GM12891 (cell line): Measurements from ENCODE around the gene COPG1.
A peak's percentile ranks its signal among the peaks of the same experiment; 100 is the strongest.

Experiments used
- POLR2A ChIP-seq: IDR thresholded peaks from 2 replicates; pipeline ENCODE4 v1.6.1; 2011; ENCODE audit warnings: low read depth, low read length, control low read depth
- POLR2AphosphoS5 ChIP-seq: IDR thresholded peaks from 2 replicates; pipeline ENCODE4 v1.6.1; 2011; ENCODE audit warnings: low read depth, low read length, control low read depth
- POU2F2 ChIP-seq: IDR thresholded peaks from 2 replicates; pipeline ENCODE4 v1.6.1; 2011; ENCODE audit warnings: low read depth, mild to moderate bottlenecking, control low read depth, low read length, moderate library complexity
- SPI1 ChIP-seq: IDR thresholded peaks from 2 replicates; pipeline ENCODE4 v1.6.1; 2011; ENCODE audit warnings: low read depth, low read length, control low read depth
- TAF1 ChIP-seq: IDR thresholded peaks from 2 replicates; pipeline ENCODE4 v1.6.1; 2011; ENCODE audit warnings: low read depth, low read length, control low read depth

GRCh38 chr3:129314386-129315222 lies 65.2 kb downstream of the COPG1 start:
- TF ChIP-seq POLR2AphosphoS5 (no peak), POLR2A (no peak; the same call in 1 of the 2 replicates), TAF1 (0 out of 2 replicates have a peak, but pooled peaks have one; percentile 6), POU2F2 (0 out of 2 replicates have a peak, but pooled peaks have one; percentile 13), SPI1 (no peak)
